Left lung (tissue), 10 donors: ENCODE measurements around the gene BAG1. TPM values are rescaled to one million over a fixed set of nuclear protein-coding genes. Genes with fewer than 3 reads are reported as not detected.

Experiments used
- ATAC-seq: fragments of 200-7000 bp; cut with Tn5 transposase; one replicate; pipeline ENCODE4 v1.9.1; 2020; ENCODE audit warnings: moderate library complexity
- DNase-seq, 4 donors: peaks; one replicate each; pipeline ENCODE4 v3.0.0-alpha.2; 2013 to 2020
- H3K27ac ChIP-seq, 2 donors: fragments of 200-600 bp; sonication (generic) in 1 of 2; one replicate each; pipeline versions ENCODE4 v1.5.0 to v1.8.0; 2020 to 2021
- H3K27me3 ChIP-seq, 2 donors: fragments of 200-600 bp; sonication (generic) in 1 of 2; one replicate each; pipeline versions ENCODE4 v1.5.0 to v1.8.0; 2020 to 2021
- H3K36me3 ChIP-seq, 2 donors: fragments of 200-600 bp; sonication (generic) in 1 of 2; one replicate each; pipeline versions ENCODE4 v1.5.0 to v1.8.0; 2020 to 2021
- H3K4me1 ChIP-seq, 2 donors: fragments of 200-600 bp; one replicate each; pipeline ENCODE4 v1.8.0; 2021
- H3K4me3 ChIP-seq, 2 donors: fragments of 200-600 bp; sonication (generic) in 1 of 2; one replicate each; pipeline versions ENCODE4 v1.5.0 to v1.8.0; 2020 to 2021; ENCODE audit warnings: mild to moderate bottlenecking in 1 of 2
- H3K9me3 ChIP-seq, 2 donors: fragments of 200-600 bp; sonication (generic) in 1 of 2; one replicate each; pipeline versions ENCODE4 v1.5.0 to v1.8.0; 2020 to 2021
- CTCF ChIP-seq, 2 donors: fragments of 200-600 bp; sonication (generic) in 1 of 2; IDR thresholded peaks; one replicate each; pipeline versions ENCODE4 v1.5.0 to v1.8.0; 2021; ENCODE audit warnings: antibody characterized with exemption in 2 of 2
- intact Hi-C, 2 donors: fragments of 100-400 bp; cut with DNase I; formaldehyde crosslinking; loops; one replicate each; pipeline versions ENCODE4 v1.11.2 to v1.14.2; 2022
- polyA plus RNA-seq, 6 donors: library from polyadenylated mRNA; unstranded; fragments of 120-200 nt; gene quantifications; one replicate each; pipeline ENCODE4 v1.2.1, GENCODE V29; 2013; ENCODE audit not compliant: insufficient read length in 6 of 6
- total RNA-seq, 2 donors: library from RNA; stranded (reverse); fragmentation: NEBNext Ultra II Directional; extraction: Animal tissue kit (Norgen Biotek cat#: 25700); gene quantifications; one replicate each; pipeline ENCODE4 v1.2.1, GENCODE V29; 2021
- donor health status: DM: no; HTN: yes; CAD: no.
- donor health status: DM: no; HTN: no; CAD: no.

The BAG1 gene
- total and polyA plus RNA-seq, 8 donors: 52.3 to 111 (median 58.1) TPM

- peaks cover 0 to 44% of the 10 kb centered on the region in 2 donors for H3K4me1 ChIP-seq
- DNase-seq (no peak), ATAC-seq (no peak)
- no peaks in the 10 kb centered on the region for H3K27me3 ChIP-seq
- H3K36me3 ChIP-seq: peaks cover 0 to 13% of the 10 kb centered on the region in 2 donors
- H3K9me3 ChIP-seq: no peaks in the 10 kb centered on the region
- intact Hi-C loops: no loop called here
- peak overlapping the region in 1 of 2 donors; percentile 100 for H3K27ac ChIP-seq
- no peak for TF ChIP-seq CTCF (IDR thresholded peaks at IDR 0.05)
- no peak overlapping the region for H3K4me3 ChIP-seq
Measured at GRCh38 chr9:33288235-33288634, 23.7 kb upstream of the BAG1 start.

- ATAC-seq (peak; percentile 24), DNase-seq (peak in 1 of 4 donors; percentile 65)
- H3K4me3 ChIP-seq: no peak overlapping the region
- peak; percentile 41 to 66 for TF ChIP-seq CTCF (IDR thresholded peaks at IDR 0.05)
- H3K36me3 ChIP-seq: peaks cover 0 to 12% of the 10 kb centered on the region in 2 donors
- no peaks in the 10 kb centered on the region for H3K27me3 ChIP-seq
- H3K4me1 ChIP-seq: peaks cover 0 to 32% of the 10 kb centered on the region in 2 donors
- H3K27ac ChIP-seq: peak overlapping the region in 1 of 2 donors; percentile 16
- H3K9me3 ChIP-seq: no peaks in the 10 kb centered on the region
- intact Hi-C loops: no loop called here
Measured at GRCh38 chr9:33287087-33287490, 22.6 kb upstream of the BAG1 start.

GRCh38 chr9:33285502-33285901 lies 21.0 kb upstream of the BAG1 start:
- no peak overlapping the region for H3K4me3 ChIP-seq
- H3K27me3 ChIP-seq: no peaks in the 10 kb centered on the region
- no peak for DNase-seq
- H3K9me3 ChIP-seq: no peaks in the 10 kb centered on the region
- no peak overlapping the region for H3K27ac ChIP-seq
- H3K4me1 ChIP-seq: peaks cover 0 to 21% of the 10 kb centered on the region in 2 donors
- ATAC-seq: no peak
- peaks cover 0 to 27% of the 10 kb centered on the region in 2 donors for H3K36me3 ChIP-seq
- TF ChIP-seq CTCF (IDR thresholded peaks at IDR 0.05): no peak
- intact Hi-C loops: no loop called here

GRCh38 chr9:33277484-33277883 lies 13.0 kb upstream of the BAG1 start:
- DNase-seq: no peak
- no peak overlapping the region for H3K4me3 ChIP-seq
- no peaks in the 10 kb centered on the region for H3K4me1 ChIP-seq
- no peaks in the 10 kb centered on the region for H3K9me3 ChIP-seq
- H3K27ac ChIP-seq: no peak overlapping the region
- intact Hi-C loops: no loop called here
- TF ChIP-seq CTCF (IDR thresholded peaks at IDR 0.05): no peak
- no peaks in the 10 kb centered on the region for H3K27me3 ChIP-seq
- peaks cover 0 to 100% of the 10 kb centered on the region in 2 donors for H3K36me3 ChIP-seq
- ATAC-seq: no peak

DNA sequence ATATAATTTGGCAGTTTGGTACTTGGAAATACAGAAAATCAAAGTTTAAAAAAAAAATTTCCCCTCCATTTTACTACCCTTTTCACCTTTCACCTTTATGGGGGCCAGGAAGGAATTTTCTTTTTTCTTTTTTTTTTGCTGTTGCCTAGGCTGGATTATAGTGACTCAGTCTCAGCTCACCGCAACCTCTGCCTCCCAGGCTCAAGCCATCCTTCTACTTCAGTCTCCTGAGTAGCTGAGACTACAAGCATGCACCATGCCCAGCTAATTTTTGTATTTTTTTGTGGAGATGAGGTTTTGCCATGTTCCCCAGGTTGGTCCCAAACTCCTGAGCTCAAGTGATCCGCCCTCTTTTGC lies 9.4 kb upstream of the BAG1 start:
- Histone ChIP-seq H3K9me3 (no peaks in the 10 kb centered on the region), H3K4me1 (no peaks in the 10 kb centered on the region), H3K36me3 (peaks cover 0 to 100% of the 10 kb centered on the region in 2 donors), H3K4me3 (no peak overlapping the region), H3K27ac (no peak overlapping the region), H3K27me3 (no peaks in the 10 kb centered on the region)
- no peak for TF ChIP-seq CTCF (IDR thresholded peaks at IDR 0.05)
- no peak for DNase-seq
- intact Hi-C loops: no loop called here
- ATAC-seq: no peak
